Gastroesophageal sphincter (tissue), 3 donors: Measurements from ENCODE around the gene STX7.

Source experiments
- EP300 ChIP-seq: sonication (generic); formaldehyde crosslinking; IDR thresholded peaks from one replicate; pipeline ENCODE4 v1.6.1; 2017; ENCODE audit warnings: antibody characterized with exemption, mild to moderate bottlenecking
- POLR2A ChIP-seq, 2 donors: fragments of 450-650 bp; IDR thresholded peaks; one replicate each; pipeline ENCODE4 v1.6.1; 2017; ENCODE audit warnings: antibody characterized with exemption in 2 of 2, mild to moderate bottlenecking in 2 of 2, moderate library complexity in 1 of 2
- POLR2AphosphoS5 ChIP-seq: sonication (generic); formaldehyde crosslinking; IDR thresholded peaks from one replicate; pipeline ENCODE4 v1.6.1; 2017; ENCODE audit warnings: antibody characterized with exemption
- TF ChIP-seq, protein P1 (sequence below), 4 experiments: fragments of 200-600 bp in 2 of 4; fragments of 450-650 bp in 2 of 4; sonication (generic) in 1 of 4; IDR thresholded peaks; one replicate each; pipeline ENCODE4 v1.5.1; 2017 to 2019; ENCODE audit warnings: antibody characterized with exemption in 4 of 4, mild to moderate bottlenecking in 2 of 4, moderate library complexity in 2 of 4

- TF ChIP-seq POLR2A (IDR thresholded peaks at IDR 0.05) (no peak), EP300 (no peak), POLR2AphosphoS5 (no peak)
- TF ChIP-seq, protein P1, sequence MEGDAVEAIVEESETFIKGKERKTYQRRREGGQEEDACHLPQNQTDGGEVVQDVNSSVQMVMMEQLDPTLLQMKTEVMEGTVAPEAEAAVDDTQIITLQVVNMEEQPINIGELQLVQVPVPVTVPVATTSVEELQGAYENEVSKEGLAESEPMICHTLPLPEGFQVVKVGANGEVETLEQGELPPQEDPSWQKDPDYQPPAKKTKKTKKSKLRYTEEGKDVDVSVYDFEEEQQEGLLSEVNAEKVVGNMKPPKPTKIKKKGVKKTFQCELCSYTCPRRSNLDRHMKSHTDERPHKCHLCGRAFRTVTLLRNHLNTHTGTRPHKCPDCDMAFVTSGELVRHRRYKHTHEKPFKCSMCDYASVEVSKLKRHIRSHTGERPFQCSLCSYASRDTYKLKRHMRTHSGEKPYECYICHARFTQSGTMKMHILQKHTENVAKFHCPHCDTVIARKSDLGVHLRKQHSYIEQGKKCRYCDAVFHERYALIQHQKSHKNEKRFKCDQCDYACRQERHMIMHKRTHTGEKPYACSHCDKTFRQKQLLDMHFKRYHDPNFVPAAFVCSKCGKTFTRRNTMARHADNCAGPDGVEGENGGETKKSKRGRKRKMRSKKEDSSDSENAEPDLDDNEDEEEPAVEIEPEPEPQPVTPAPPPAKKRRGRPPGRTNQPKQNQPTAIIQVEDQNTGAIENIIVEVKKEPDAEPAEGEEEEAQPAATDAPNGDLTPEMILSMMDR (IDR thresholded peaks at IDR 0.05): no peak
These were observed 14.3 kb downstream of the STX7 start for GRCh38 chr6:132498638-132499037.
